Neutrophil (primary cell): Measurements from ENCODE around the gene MUC3A.
"Not testable (repeated sequence)": the region's sequence is repeated elsewhere in the genome, so short reads cannot be mapped to it uniquely, and the experiment has no call there.

Experiments used
- H3K27ac ChIP-seq: fragments of 200-600 bp; sonication (generic); 2 replicates; pipeline ENCODE4 v1.5.1; 2016; ENCODE audit warnings: mild to moderate bottlenecking, moderate library complexity
- H3K27me3 ChIP-seq: fragments of 200-600 bp; sonication (generic); 2 replicates; pipeline ENCODE4 v1.6.0; 2016; ENCODE audit warnings: mild to moderate bottlenecking
- H3K36me3 ChIP-seq: fragments of 200-600 bp; sonication (generic); 2 replicates; pipeline ENCODE4 v1.5.1; 2017
- H3K4me1 ChIP-seq, 2 experiments: fragments of 200-600 bp in 1 of 2; sonication (generic) in 1 of 2; 1 replicate in 1 of 2; 2 replicates in 1 of 2; pipeline versions ENCODE4 v1.5.1 to v1.6.1; 2013 to 2016; ENCODE audit warnings: low read depth in 1 of 2, low read length in 1 of 2, mild to moderate bottlenecking in 1 of 2, moderate library complexity in 1 of 2; ENCODE audit not compliant: control insufficient read depth in 1 of 2, insufficient read depth in 1 of 2
- H3K4me3 ChIP-seq, 2 experiments: fragments of 200-600 bp in 1 of 2; sonication (generic) in 1 of 2; 1 replicate in 1 of 2; 2 replicates in 1 of 2; pipeline ENCODE4 v1.5.1; 2013 to 2016; ENCODE audit warnings: low read depth in 1 of 2, low read length in 1 of 2, mild to moderate bottlenecking in 1 of 2, moderate library complexity in 1 of 2
- H3K9me3 ChIP-seq: fragments of 200-600 bp; sonication (generic); 2 replicates; pipeline ENCODE4 v1.5.1; 2016
- CTCF ChIP-seq: fragments of 200-600 bp; sonication (generic); IDR thresholded peaks from 2 replicates; pipeline ENCODE4 v1.5.1; 2016; ENCODE audit warnings: antibody characterized with exemption

The MUC3A gene

DNA sequence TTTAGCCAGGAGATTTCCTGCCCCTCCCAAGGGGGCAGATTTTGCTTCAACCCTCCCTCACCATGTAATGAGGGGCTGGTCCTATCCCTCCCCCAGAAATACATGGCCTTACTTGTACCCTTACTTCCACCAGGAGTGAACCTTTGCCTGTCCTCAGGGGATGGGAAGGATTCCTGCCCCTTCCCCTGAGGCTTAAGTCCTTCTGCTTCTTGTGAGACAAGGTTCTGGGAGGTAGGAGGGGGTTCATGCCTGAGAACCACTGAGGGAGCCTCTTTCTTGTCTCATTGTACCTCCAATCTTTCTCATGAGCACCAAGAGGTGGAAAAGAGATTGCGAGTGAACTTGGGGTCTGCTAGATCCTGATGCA is 19.5 kb upstream of the MUC3A start:
- H3K27me3 ChIP-seq = peaks cover 31% of the 10 kb centered on the region
- no peaks in the 10 kb centered on the region for H3K4me1 ChIP-seq
- no peak overlapping the region for H3K4me3 ChIP-seq
- no peak for TF ChIP-seq CTCF
- no peaks in the 10 kb centered on the region for H3K36me3 ChIP-seq
- H3K9me3 ChIP-seq = no peaks in the 10 kb centered on the region
- H3K27ac ChIP-seq = no peak overlapping the region

DNA sequence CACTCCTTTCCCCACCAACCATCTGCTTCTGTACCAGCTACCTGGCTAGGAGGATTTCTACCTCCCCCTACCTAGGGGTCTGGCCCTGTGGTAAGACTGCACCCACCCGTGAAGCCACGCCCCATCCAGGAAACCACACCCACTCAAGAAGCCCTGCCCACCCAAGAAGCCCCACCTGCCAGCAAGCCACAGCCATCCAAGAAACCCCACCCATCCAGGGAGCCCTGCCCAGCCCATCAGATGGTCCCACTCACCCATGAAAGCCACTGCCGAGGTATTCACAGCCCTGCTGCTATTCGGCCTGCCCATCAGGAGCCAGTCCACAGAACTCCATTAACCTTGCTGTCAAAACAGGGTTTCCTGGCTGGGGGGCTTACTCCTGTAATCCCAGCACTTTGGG is 15.6 kb upstream of the MUC3A start:
- Histone ChIP-seq H3K27me3 (peaks cover 36% of the 10 kb centered on the region), H3K36me3 (no peaks in the 10 kb centered on the region), H3K9me3 (no peaks in the 10 kb centered on the region), H3K4me1 (no peaks in the 10 kb centered on the region), H3K27ac (no peak overlapping the region), H3K4me3 (no peak overlapping the region)
- no peak for TF ChIP-seq CTCF

DNA sequence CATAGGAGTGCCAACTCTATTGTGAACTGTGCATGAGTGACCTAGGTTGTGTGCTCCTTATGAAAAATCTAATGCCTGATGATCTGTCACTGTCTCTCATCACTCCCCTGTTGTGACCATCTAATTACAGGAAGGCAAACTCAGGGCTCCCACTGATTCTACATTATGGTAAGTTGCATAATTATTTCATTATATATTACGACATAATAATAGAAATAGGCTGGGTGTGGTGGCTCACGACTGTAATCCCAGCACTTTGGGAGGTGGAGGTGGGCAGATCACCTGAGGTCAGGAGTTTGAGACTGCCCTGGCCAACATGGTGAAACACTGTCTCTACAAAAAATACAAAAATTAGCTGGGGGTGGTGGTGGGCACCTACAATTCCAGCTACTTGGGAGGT is 14.0 kb upstream of the MUC3A start:
- not testable (repeated sequence) for H3K4me1 ChIP-seq, H3K27ac ChIP-seq, H3K36me3 ChIP-seq, H3K9me3 ChIP-seq, H3K4me3 ChIP-seq
- peaks cover 20% of the 10 kb centered on the region for H3K27me3 ChIP-seq

DNA sequence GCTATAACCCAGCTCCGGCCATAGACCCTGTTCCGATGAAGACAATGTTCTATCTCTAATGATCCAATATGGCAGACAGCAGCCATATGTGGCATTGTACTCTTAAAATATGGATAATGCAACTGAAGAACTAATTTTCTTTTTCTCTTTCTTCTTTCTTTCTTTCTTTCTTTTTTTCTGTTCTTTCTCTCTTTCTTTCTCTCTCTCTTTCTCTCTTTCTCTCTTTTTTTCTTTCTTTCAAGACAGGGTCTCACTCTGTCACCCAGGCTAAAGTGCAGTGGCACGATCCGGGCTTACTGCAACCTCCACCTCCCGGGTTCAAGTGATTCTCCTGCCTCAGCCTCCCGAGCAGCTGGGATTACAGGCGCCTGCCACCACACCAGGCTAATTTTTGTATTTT is 13.2 kb upstream of the MUC3A start:
- peaks cover 13% of the 10 kb centered on the region for H3K27me3 ChIP-seq
- not testable (repeated sequence) for H3K36me3 ChIP-seq, H3K27ac ChIP-seq, H3K9me3 ChIP-seq, H3K4me3 ChIP-seq, H3K4me1 ChIP-seq

GRCh38 chr7:100942045-100942774 is 7.1 kb upstream of the MUC3A start:
- Histone ChIP-seq H3K4me3 (no peak overlapping the region), H3K9me3 (no peaks in the 10 kb centered on the region), H3K36me3 (no peaks in the 10 kb centered on the region), H3K27ac (no peak overlapping the region), H3K27me3 (peaks cover 13% of the 10 kb centered on the region), H3K4me1 (no peaks in the 10 kb centered on the region)
- no peak for TF ChIP-seq CTCF

DNA sequence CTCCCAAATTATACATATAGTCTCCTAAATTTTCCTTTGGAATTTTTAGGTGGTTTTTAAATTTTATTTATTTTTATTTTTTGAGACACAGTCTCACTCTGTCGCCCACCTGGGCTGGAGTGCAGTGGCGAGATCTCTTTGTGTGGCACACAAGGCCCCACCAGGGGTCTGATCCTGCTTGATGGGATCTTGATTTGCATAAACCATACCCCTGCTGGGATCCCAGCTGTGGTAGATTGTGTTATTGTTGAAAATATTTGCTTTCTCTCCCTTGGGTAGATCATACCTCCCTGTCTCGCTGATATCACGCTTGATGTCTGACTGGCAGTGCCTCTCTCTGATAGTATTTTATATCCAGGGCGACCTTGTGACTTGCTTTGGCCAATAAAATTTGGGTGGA is 5.6 kb upstream of the MUC3A start:
- Histone ChIP-seq H3K4me3 (no peak overlapping the region), H3K27ac (no peak overlapping the region), H3K9me3 (no peaks in the 10 kb centered on the region), H3K4me1 (no peaks in the 10 kb centered on the region), H3K27me3 (peaks cover 21% of the 10 kb centered on the region), H3K36me3 (no peaks in the 10 kb centered on the region)
- TF ChIP-seq CTCF = no peak

DNA sequence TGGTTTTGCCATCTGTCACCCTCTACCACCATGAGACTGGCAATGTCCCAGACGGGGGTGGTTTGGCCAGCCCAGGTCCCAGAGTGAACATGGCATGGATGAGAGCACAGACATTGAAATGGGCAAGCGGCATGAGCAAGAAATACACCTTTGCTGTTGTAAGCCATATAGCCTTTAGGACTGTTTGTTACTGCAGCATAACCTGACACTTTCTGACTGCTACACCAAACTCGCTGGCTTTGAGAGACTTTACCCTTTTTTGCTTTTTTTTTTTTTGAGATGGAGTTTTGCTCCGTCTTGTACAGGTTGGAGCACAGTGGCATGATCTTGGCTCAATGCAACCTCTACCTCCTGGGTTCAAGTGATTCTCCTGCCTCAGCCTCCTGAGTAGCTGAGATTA is 5.2 kb upstream of the MUC3A start:
- Histone ChIP-seq H3K27ac (no peak overlapping the region), H3K27me3 (peaks cover 25% of the 10 kb centered on the region), H3K36me3 (no peaks in the 10 kb centered on the region), H3K4me3 (no peak overlapping the region), H3K9me3 (no peaks in the 10 kb centered on the region), H3K4me1 (no peaks in the 10 kb centered on the region)
- no peak for TF ChIP-seq CTCF
